Testis (tissue), 3 donors: ENCODE data around the gene FSIP1. TPM values are rescaled to one million over a fixed set of nuclear protein-coding genes. Genes with fewer than 3 reads are reported as not detected.

Experiments
- DNase-seq: peaks from one replicate; pipeline ENCODE4 v3.0.0-alpha.2; 2019
- H3K27ac ChIP-seq, 2 donors: fragments of 200-600 bp; sonication (generic); one replicate each; pipeline ENCODE4 v1.5.1; 2019
- H3K27me3 ChIP-seq: fragments of 200-600 bp; sonication (generic); one replicate; pipeline ENCODE4 v1.5.1; 2019
- H3K36me3 ChIP-seq: fragments of 200-600 bp; sonication (generic); one replicate; pipeline ENCODE4 v1.5.1; 2017; ENCODE audit warnings: low read depth; ENCODE audit errors: missing control alignments
- H3K4me1 ChIP-seq: fragments of 200-600 bp; sonication (generic); one replicate; pipeline ENCODE4 v1.5.1; 2019
- H3K4me3 ChIP-seq, 2 donors: fragments of 200-600 bp; sonication (generic); one replicate each; pipeline ENCODE4 v1.5.1; 2017 to 2019
- H3K9me3 ChIP-seq: fragments of 200-600 bp; sonication (generic); one replicate; pipeline ENCODE4 v1.5.1; 2017
- CTCF ChIP-seq, 3 experiments: fragments of 450-650 bp in 2 of 3; fragments of 200-600 bp in 1 of 3; sonication (generic) in 1 of 3; IDR thresholded peaks; one replicate each; pipeline ENCODE4 v1.5.1; 2016 to 2019; ENCODE audit warnings: antibody characterized with exemption in 3 of 3, mild to moderate bottlenecking in 2 of 3, moderate library complexity in 1 of 3
- POLR2A ChIP-seq: fragments of 450-650 bp; IDR thresholded peaks from one replicate; pipeline ENCODE4 v1.6.1; 2017; ENCODE audit warnings: antibody characterized with exemption, mild to moderate bottlenecking, moderate library complexity
- WGBS, 2 donors: methylation state at CpG; one replicate each; pipeline ENCODE4 v1.1.5; 2018; 5-methylcytosine and 5-hydroxymethylcytosine counted together
- intact Hi-C: fragments of 100-400 bp; cut with DNase I; formaldehyde crosslinking; loops from one replicate; pipeline ENCODE4 v1.15.1; 2023; ENCODE audit warnings: low total_unique reads
- polyA plus RNA-seq: library from polyadenylated mRNA; stranded (reverse); fragments of 350-450 nt; fragmentation: Illumina TruSeq; extraction: RNeasy Lipid Tissue Mini Kit (QIAGEN cat#74804); gene quantifications from one replicate; pipeline ENCODE4 v1.2.3, GENCODE V29; 2014; ENCODE audit warnings: low read depth, low replicate concordance; ENCODE audit not compliant: insufficient read depth
- total RNA-seq, 2 donors: library from RNA; depleted of rRNA; stranded (reverse); fragments of >200 nt; gene quantifications; one replicate each; pipeline ENCODE4 v1.2.3, GENCODE V29; 2016

Gene FSIP1
- total and polyA plus RNA-seq, 3 donors from 2014 or later, result 5.8 to 11.2 (median 8.2) TPM

GRCh38 chr15:39587731-39588530, 194.7 kb downstream of the FSIP1 start:
- Histone ChIP-seq H3K9me3 (no peaks in the 10 kb centered on the region), H3K27me3 (no peaks in the 10 kb centered on the region), H3K4me3 (no peak overlapping the region), H3K27ac (no peak overlapping the region), H3K36me3 (no peaks in the 10 kb centered on the region), H3K4me1 (no peaks in the 10 kb centered on the region)
- no peak for DNase-seq
- 82 to 91% methylated on average over 12 to 13 of the region's 13 CpGs for WGBS, 2 donors
- TF ChIP-seq POLR2A (no peak), CTCF (IDR thresholded peaks at IDR 0.05) (no peak)
- intact Hi-C loops, result loop anchor here (10.0 kb wide), 1 partner anchor 403 kb away; no protein-coding TSS in a partner anchor

- TF ChIP-seq CTCF (IDR thresholded peaks at IDR 0.05), result no peak
- no peak for TF ChIP-seq POLR2A
- WGBS, 2 donors, result 96% methylated on average over 17 of the region's 17 CpGs
- Histone ChIP-seq H3K36me3 (no peaks in the 10 kb centered on the region), H3K4me1 (no peaks in the 10 kb centered on the region), H3K4me3 (no peak overlapping the region), H3K9me3 (no peaks in the 10 kb centered on the region), H3K27ac (no peak overlapping the region), H3K27me3 (no peaks in the 10 kb centered on the region)
- intact Hi-C loops, result loop anchor here (10.0 kb wide), 1 partner anchor 402 kb away; no protein-coding TSS in a partner anchor
- DNase-seq, result no peak
Observed at GRCh38 chr15:39587096-39587721, 195.4 kb downstream of the FSIP1 start.

GRCh38 chr15:39586387-39587095, 196.1 kb downstream of the FSIP1 start:
- H3K36me3 ChIP-seq, result no peaks in the 10 kb centered on the region
- intact Hi-C loops, result loop anchor here (10.0 kb wide), 1 partner anchor 402 kb away; no protein-coding TSS in a partner anchor
- TF ChIP-seq CTCF (IDR thresholded peaks at IDR 0.05) (no peak), POLR2A (no peak)

GRCh38 chr15:39585871-39586301, 196.8 kb downstream of the FSIP1 start:
- Histone ChIP-seq H3K9me3 (no peaks in the 10 kb centered on the region), H3K36me3 (no peaks in the 10 kb centered on the region), H3K4me1 (peaks cover 3% of the 10 kb centered on the region), H3K27ac (no peak overlapping the region), H3K4me3 (no peak overlapping the region), H3K27me3 (no peaks in the 10 kb centered on the region)
- intact Hi-C loops, result loop anchor here (10.0 kb wide), 1 partner anchor 401 kb away; no protein-coding TSS in a partner anchor
- no peak for TF ChIP-seq CTCF (IDR thresholded peaks at IDR 0.05)
- no peak for TF ChIP-seq POLR2A
- 90 to 93% methylated on average over 4 of the region's 4 CpGs for WGBS, 2 donors
- no peak for DNase-seq

More at GRCh38 chr15:39586387-39587095, 196.1 kb downstream of the FSIP1 start:
- no peak overlapping the region for H3K4me3 ChIP-seq
- no peaks in the 10 kb centered on the region for H3K4me1 ChIP-seq
- H3K9me3 ChIP-seq, result no peaks in the 10 kb centered on the region
- no peak overlapping the region for H3K27ac ChIP-seq
- DNase-seq, result no peak
- WGBS, 2 donors, result 72 to 80% methylated on average over 10 of the region's 10 CpGs
- no peaks in the 10 kb centered on the region for H3K27me3 ChIP-seq
